Measurements from ENCODE around the gene BICD1. TPM values are rescaled to one million over a fixed set of nuclear protein-coding genes. Genes with fewer than 3 reads are reported as not detected.

The BICD1 gene
- total and polyA plus RNA-seq, 2 of the 13 experiments (the other 11 are each of a cell fraction or from before 2014, with no cell fraction given) = 4.5 to 5.2 TPM

- WGBS (ENCODE audit: low lambda C conversion rate) = 2% methylated on average over 15 of the region's 15 CpGs
- intact Hi-C loops (cut with micrococcal nuclease; ENCODE audit: unreplicated experiment) = loop anchor here (2.0 to 5.0 kb wide), 2 partner anchors 19 to 37 kb away; no protein-coding TSS in a partner anchor
- no peak for TF ChIP-seq KAT2B (IDR thresholded peaks at IDR 0.05; ENCODE audit: borderline replicate concordance, low read depth, low read length)
- TF ChIP-seq MTF2 (CRISPR knock-in tag; IDR thresholded peaks at IDR 0.05; ENCODE audit: borderline replicate concordance) = 0 out of 2 replicates have a peak, but pooled peaks have one; percentile 30
- no peak for TF ChIP-seq NFE2L2 (IDR thresholded peaks at IDR 0.05; ENCODE audit: low read length)
- no peak for TF ChIP-seq TBX2 (CRISPR knock-in tag; IDR thresholded peaks at IDR 0.05; ENCODE audit: borderline replicate concordance)
- no peak for TF ChIP-seq RAD51 (IDR thresholded peaks at IDR 0.05; ENCODE audit: borderline replicate concordance)
- no peak for TF ChIP-seq ZBTB2 (CRISPR knock-in tag; IDR thresholded peaks at IDR 0.05; ENCODE audit: low read depth)
- TF ChIP-seq PBX2 (CRISPR knock-in tag; IDR thresholded peaks at IDR 0.05) = no peak
- no peak for TF ChIP-seq DPF2 (CRISPR knock-in tag; IDR thresholded peaks at IDR 0.05; ENCODE audit: borderline replicate concordance, low read depth)
- TF ChIP-seq KLF13 (CRISPR knock-in tag; IDR thresholded peaks at IDR 0.05) = no peak
- TF ChIP-seq NR3C1 (CRISPR knock-in tag; IDR thresholded peaks at IDR 0.05) = no peak
- no peak for TF ChIP-seq ZBTB38 (CRISPR knock-in tag; IDR thresholded peaks at IDR 0.05)
- no peak for TF ChIP-seq JARID2 (CRISPR knock-in tag; IDR thresholded peaks at IDR 0.05; ENCODE audit: insufficient replicate concordance)
- TF ChIP-seq FOXC1 (CRISPR knock-in tag; IDR thresholded peaks at IDR 0.05; ENCODE audit: borderline replicate concordance) = peak; percentile 23; the same call in 1 of the 2 replicates
- no peak for TF ChIP-seq SMAD3 (CRISPR knock-in tag; IDR thresholded peaks at IDR 0.05)
- no peak for TF ChIP-seq ZNF740 (CRISPR knock-in tag; IDR thresholded peaks at IDR 0.05)
Measured at GRCh38 chr12:32400114-32400672, 293.5 kb downstream of the BICD1 start.

More at GRCh38 chr12:32400114-32400672, 293.5 kb downstream of the BICD1 start:
- ChIA-PET CTCF (ENCODE audit: low intra/inter-chr PET ratio, low total read pairs) (no interaction called here), POLR2A (interaction anchor here (1.5 kb wide), 2 partner anchors 10 to 355 kb away, joined by 4 to 7 read pairs; partner anchors contain the start of gene YARS2)
- Histone ChIP-seq H3K4me3 (replicated peaks in 1 of 3; ENCODE audit: insufficient read depth in 1 of 3, low read depth in 2 of 3, low read length in 3 of 3) (peak overlapping the region; percentile 86 to 92 (median 87)), H3K4me1 (ENCODE audit: insufficient read depth, low read length) (peaks cover 23% of the 10 kb centered on the region), H3K9me3 (ENCODE audit: low read length) (no peaks in the 10 kb centered on the region), H3K79me2 (ENCODE audit: insufficient read depth, low read length) (no peaks in the 10 kb centered on the region), H3K27me3 (ENCODE audit: control insufficient read depth in 1 of 2, insufficient read depth in 2 of 2, low read length in 2 of 2) (peaks cover 0 to 8% of the 10 kb centered on the region in 2 experiments; a peak in 1 of 5 replicates), H3K27ac (ENCODE audit: extremely low read length, insufficient read depth, low read length) (no peak overlapping the region), H3K36me3 (replicated peaks in 1 of 2; ENCODE audit: control insufficient read depth in 1 of 2, insufficient read depth in 2 of 2, low read length in 2 of 2) (no peaks in the 10 kb centered on the region), H3K4me2 (ENCODE audit: low read depth, low read length) (peak overlapping the region; percentile 99), H2AFZ (ENCODE audit: low read length) (peak overlapping the region; percentile 33), H3K9ac (ENCODE audit: insufficient read depth, low read depth, low read length) (peak overlapping the region; percentile 51; the same call in 1 of the 2 replicates), H4K20me1 (ENCODE audit: insufficient read depth, low read length) (no peaks in the 10 kb centered on the region)
- FAIRE-seq (no peak), DNase-seq (ENCODE audit: low spot score) (no peak), ATAC-seq (peak; percentile 29)
- in situ Hi-C loops (cut with HindIII; ENCODE audit: extremely low pct_ligation_motif_present, low pct_unique_long_range_greater_than_20kb) = no loop called here
- TSS peak; percentile 78 for BruUV-seq (replicated peaks)

Measured in HepG2 (cell line).